Activated CD8-positive, alpha-beta T cell treated with anti-CD3 and anti-CD28 coated beads for 36 hours (primary cell): ENCODE data around the gene PLCL2. TPM values are rescaled to one million over a fixed set of nuclear protein-coding genes. Genes with fewer than 3 reads are reported as not detected.

Source experiments
- ATAC-seq: fragments of 200-7000 bp; cut with Tn5 transposase; one replicate; pipeline ENCODE4 v1.10.0; 2021; ENCODE audit warnings: mild to moderate bottlenecking, moderate library complexity
- CTCF ChIA-PET: fragments of 350-600 bp; sonication (Branson Sonifier 250); formaldehyde crosslinking; loops from one replicate; lab custom pipeline; 2021; ENCODE audit warnings: antibody characterized with exemption; lab: Charles Lee
- POLR2A ChIA-PET: fragments of 350-600 bp; sonication (Branson Sonifier 250); formaldehyde crosslinking; loops from one replicate; lab custom pipeline; 2021; ENCODE audit warnings: antibody characterized with exemption; lab: Charles Lee
- DNase-seq: peaks from one replicate; pipeline ENCODE4 v3.0.0-alpha.2; 2020
- H3K27ac Mint-ChIP-seq: one replicate; pipeline ENCODE4 v1.8.0; 2021; ENCODE audit warnings: mild to moderate bottlenecking, mixed read lengths
- H3K27me3 Mint-ChIP-seq: one replicate; pipeline ENCODE4 v1.8.0; 2021; ENCODE audit warnings: mixed read lengths
- H3K36me3 Mint-ChIP-seq: one replicate; pipeline ENCODE4 v1.8.0; 2021; ENCODE audit warnings: low read depth, mixed read lengths
- H3K4me1 Mint-ChIP-seq: one replicate; pipeline ENCODE4 v1.8.0; 2021; ENCODE audit warnings: low read depth, mixed read lengths
- H3K4me3 Mint-ChIP-seq: one replicate; pipeline ENCODE4 v1.8.0; 2021; ENCODE audit warnings: mild to moderate bottlenecking, moderate library complexity, mixed read lengths
- H3K9me3 Mint-ChIP-seq: one replicate; pipeline ENCODE4 v1.8.0; 2021; ENCODE audit warnings: mixed read lengths
- intact Hi-C: fragments of 100-400 bp; cut with micrococcal nuclease; formaldehyde crosslinking; loops from one replicate; pipeline ENCODE4 v1.10.0; 2022
- total RNA-seq, 2 experiments: library from RNA; stranded (reverse); gene quantifications; one replicate each; pipeline ENCODE4 v1.2.3, GENCODE V29; 2021
- TF ChIP-seq, protein P1 (sequence below): fragments of 200-600 bp; IDR thresholded peaks from one replicate; pipeline ENCODE4 v1.8.0; 2022; ENCODE audit warnings: antibody characterized with exemption, mild to moderate bottlenecking

Gene PLCL2
- total RNA-seq, 2 experiments from 2014 or later, result 19.4 to 19.7 TPM

DNA sequence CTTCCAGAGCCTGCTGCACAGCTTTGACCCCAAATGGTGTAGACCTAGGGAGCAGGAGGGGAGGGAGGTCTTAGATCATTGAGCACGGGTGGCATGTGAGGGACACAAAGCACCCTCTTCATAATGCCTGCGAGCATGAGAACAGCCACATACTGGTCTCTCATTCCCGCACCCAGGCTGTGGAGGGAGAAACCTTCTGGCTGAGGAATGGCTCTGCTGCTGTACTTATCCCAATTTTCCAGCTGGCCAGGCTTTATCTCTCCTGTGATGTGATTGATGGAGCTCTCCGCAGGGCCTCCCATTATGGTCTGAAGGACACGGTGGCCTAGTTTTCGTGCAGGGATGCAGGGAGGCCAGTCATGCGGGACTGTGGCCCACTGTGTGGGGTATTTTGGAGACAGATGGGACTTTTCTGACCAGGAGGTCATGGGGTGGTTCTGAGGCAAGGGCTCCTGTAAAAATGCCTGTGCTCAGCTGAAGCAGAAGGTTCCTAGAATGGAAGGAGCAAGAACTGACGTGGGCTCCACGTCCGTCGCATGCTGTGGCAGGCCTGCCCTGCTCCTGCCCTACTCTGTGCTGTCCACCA, 251.5 kb downstream of the PLCL2 start:
- Mint-ChIP-seq H3K4me3 (no peak overlapping the region), H3K27me3 (peaks cover 1% of the 10 kb centered on the region), H3K27ac (no peak overlapping the region), H3K9me3 (no peaks in the 10 kb centered on the region), H3K36me3 (no peaks in the 10 kb centered on the region), H3K4me1 (no peaks in the 10 kb centered on the region)
- intact Hi-C loops, result no loop called here
- DNase-seq (no peak), ATAC-seq (no peak)
- POLR2A ChIA-PET, result no interaction called here
- TF ChIP-seq, protein P1, sequence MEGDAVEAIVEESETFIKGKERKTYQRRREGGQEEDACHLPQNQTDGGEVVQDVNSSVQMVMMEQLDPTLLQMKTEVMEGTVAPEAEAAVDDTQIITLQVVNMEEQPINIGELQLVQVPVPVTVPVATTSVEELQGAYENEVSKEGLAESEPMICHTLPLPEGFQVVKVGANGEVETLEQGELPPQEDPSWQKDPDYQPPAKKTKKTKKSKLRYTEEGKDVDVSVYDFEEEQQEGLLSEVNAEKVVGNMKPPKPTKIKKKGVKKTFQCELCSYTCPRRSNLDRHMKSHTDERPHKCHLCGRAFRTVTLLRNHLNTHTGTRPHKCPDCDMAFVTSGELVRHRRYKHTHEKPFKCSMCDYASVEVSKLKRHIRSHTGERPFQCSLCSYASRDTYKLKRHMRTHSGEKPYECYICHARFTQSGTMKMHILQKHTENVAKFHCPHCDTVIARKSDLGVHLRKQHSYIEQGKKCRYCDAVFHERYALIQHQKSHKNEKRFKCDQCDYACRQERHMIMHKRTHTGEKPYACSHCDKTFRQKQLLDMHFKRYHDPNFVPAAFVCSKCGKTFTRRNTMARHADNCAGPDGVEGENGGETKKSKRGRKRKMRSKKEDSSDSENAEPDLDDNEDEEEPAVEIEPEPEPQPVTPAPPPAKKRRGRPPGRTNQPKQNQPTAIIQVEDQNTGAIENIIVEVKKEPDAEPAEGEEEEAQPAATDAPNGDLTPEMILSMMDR, result no peak
- CTCF ChIA-PET, result no interaction called here

GRCh38 chr3:17137321-17137826, 252.6 kb downstream of the PLCL2 start:
- no peak overlapping the region for H3K4me3 Mint-ChIP-seq
- TF ChIP-seq, protein P1, result no peak
- no peak for ATAC-seq
- no peaks in the 10 kb centered on the region for H3K36me3 Mint-ChIP-seq
- H3K27ac Mint-ChIP-seq, result no peak overlapping the region
- ChIA-PET CTCF (no interaction called here), POLR2A (no interaction called here)
- H3K4me1 Mint-ChIP-seq, result no peaks in the 10 kb centered on the region
- DNase-seq, result no peak
- H3K9me3 Mint-ChIP-seq, result no peaks in the 10 kb centered on the region
- intact Hi-C loops, result no loop called here
- H3K27me3 Mint-ChIP-seq, result peaks cover 1% of the 10 kb centered on the region

- Mint-ChIP-seq H3K9me3 (no peaks in the 10 kb centered on the region), H3K27ac (no peak overlapping the region), H3K36me3 (no peaks in the 10 kb centered on the region), H3K4me3 (no peak overlapping the region), H3K4me1 (no peaks in the 10 kb centered on the region), H3K27me3 (peaks cover 1% of the 10 kb centered on the region)
- ChIA-PET POLR2A (interaction anchor here (0.7 kb wide), 1 partner anchor 155 kb away, joined by 3 read pairs; no protein-coding TSS in a partner anchor), CTCF (no interaction called here)
- TF ChIP-seq, protein P1, result no peak
- ATAC-seq (no peak), DNase-seq (no peak)
- intact Hi-C loops, result no loop called here
Measured at GRCh38 chr3:17138246-17139039, 253.7 kb downstream of the PLCL2 start.
